ENCODE results near the gene PDE1C.

PDE1C gene

GRCh38 chr7:32047075-32047474 is 23.1 kb downstream of the PDE1C start:
- no peak overlapping the region for H3K27ac ChIP-seq (ENCODE audit: low read length)
- H4K20me1 ChIP-seq (ENCODE audit: insufficient read depth, low read length), result no peaks in the 10 kb centered on the region
- peaks cover 12% of the 10 kb centered on the region; the same call in 1 of the 2 replicates for H3K27me3 ChIP-seq (ENCODE audit: low read depth, low read length)
- H3K9ac ChIP-seq (ENCODE audit: low read length), result no peak overlapping the region
- no peak overlapping the region for H2AFZ ChIP-seq (ENCODE audit: low read depth, low read length)
- peaks cover 9% of the 10 kb centered on the region for H3K4me1 ChIP-seq (ENCODE audit: low read length)
- H3K4me2 ChIP-seq (ENCODE audit: low read length), result peak overlapping the region; percentile 14; the same call in 1 of the 2 replicates
- no peak for TF ChIP-seq EZH2phosphoT487 (IDR thresholded peaks at IDR 0.05; ENCODE audit: low read depth)
- TF ChIP-seq, protein P1, sequence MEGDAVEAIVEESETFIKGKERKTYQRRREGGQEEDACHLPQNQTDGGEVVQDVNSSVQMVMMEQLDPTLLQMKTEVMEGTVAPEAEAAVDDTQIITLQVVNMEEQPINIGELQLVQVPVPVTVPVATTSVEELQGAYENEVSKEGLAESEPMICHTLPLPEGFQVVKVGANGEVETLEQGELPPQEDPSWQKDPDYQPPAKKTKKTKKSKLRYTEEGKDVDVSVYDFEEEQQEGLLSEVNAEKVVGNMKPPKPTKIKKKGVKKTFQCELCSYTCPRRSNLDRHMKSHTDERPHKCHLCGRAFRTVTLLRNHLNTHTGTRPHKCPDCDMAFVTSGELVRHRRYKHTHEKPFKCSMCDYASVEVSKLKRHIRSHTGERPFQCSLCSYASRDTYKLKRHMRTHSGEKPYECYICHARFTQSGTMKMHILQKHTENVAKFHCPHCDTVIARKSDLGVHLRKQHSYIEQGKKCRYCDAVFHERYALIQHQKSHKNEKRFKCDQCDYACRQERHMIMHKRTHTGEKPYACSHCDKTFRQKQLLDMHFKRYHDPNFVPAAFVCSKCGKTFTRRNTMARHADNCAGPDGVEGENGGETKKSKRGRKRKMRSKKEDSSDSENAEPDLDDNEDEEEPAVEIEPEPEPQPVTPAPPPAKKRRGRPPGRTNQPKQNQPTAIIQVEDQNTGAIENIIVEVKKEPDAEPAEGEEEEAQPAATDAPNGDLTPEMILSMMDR (IDR thresholded peaks at IDR 0.05; ENCODE audit: low read depth, low read length), result no peak
- H3K79me2 ChIP-seq (ENCODE audit: low read length), result no peaks in the 10 kb centered on the region
- no peaks in the 10 kb centered on the region for H3K9me3 ChIP-seq (ENCODE audit: insufficient read depth, low read length)
- H3K36me3 ChIP-seq (replicated peaks; ENCODE audit: low read depth, low read length), result no peaks in the 10 kb centered on the region
- H3K4me3 ChIP-seq (ENCODE audit: low read length), result no peak overlapping the region

GRCh38 chr7:32045228-32045627 is 25.0 kb downstream of the PDE1C start:
- no peaks in the 10 kb centered on the region for H3K9me3 ChIP-seq (ENCODE audit: insufficient read depth, low read length)
- H4K20me1 ChIP-seq (ENCODE audit: insufficient read depth, low read length), result no peaks in the 10 kb centered on the region
- H3K36me3 ChIP-seq (replicated peaks; ENCODE audit: low read depth, low read length), result no peaks in the 10 kb centered on the region
- H3K9ac ChIP-seq (ENCODE audit: low read length), result no peak overlapping the region
- H3K4me1 ChIP-seq (ENCODE audit: low read length), result peaks cover 9% of the 10 kb centered on the region
- H3K4me3 ChIP-seq (ENCODE audit: low read length), result no peak overlapping the region
- no peak overlapping the region for H2AFZ ChIP-seq (ENCODE audit: low read depth, low read length)
- peaks cover 22% of the 10 kb centered on the region for H3K27me3 ChIP-seq (ENCODE audit: low read depth, low read length)
- no peak overlapping the region for H3K4me2 ChIP-seq (ENCODE audit: low read length)
- no peaks in the 10 kb centered on the region for H3K79me2 ChIP-seq (ENCODE audit: low read length)
- no peak overlapping the region for H3K27ac ChIP-seq (ENCODE audit: low read length)
- TF ChIP-seq EZH2phosphoT487 (IDR thresholded peaks at IDR 0.05; ENCODE audit: low read depth), result no peak
- TF ChIP-seq, protein P1 (IDR thresholded peaks at IDR 0.05; ENCODE audit: low read depth, low read length), result no peak

DNA sequence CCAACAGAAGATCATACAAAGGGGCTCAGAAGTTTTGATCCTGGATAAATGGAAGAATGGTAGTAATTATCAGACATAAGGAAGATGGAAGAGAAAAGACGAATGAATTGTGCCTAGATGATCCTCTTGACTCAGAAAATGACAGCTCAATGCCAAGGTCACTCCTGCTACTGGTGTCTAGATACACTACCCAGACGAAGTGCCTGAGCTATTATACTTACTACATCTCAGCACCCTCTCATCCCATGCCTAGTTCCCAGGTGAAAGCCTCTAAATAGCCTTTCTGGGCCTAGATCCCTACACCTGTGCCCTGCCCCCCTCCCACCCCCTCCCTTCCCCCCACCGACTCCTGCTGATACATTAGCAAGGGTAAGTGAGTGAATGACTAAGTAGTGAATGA is 25.5 kb downstream of the PDE1C start:
- H3K27me3 ChIP-seq (ENCODE audit: low read depth, low read length), result peaks cover 23% of the 10 kb centered on the region
- TF ChIP-seq EZH2phosphoT487 (IDR thresholded peaks at IDR 0.05; ENCODE audit: low read depth), result no peak
- TF ChIP-seq, protein P1 (IDR thresholded peaks at IDR 0.05; ENCODE audit: low read depth, low read length), result no peak
- no peak overlapping the region for H3K4me3 ChIP-seq (ENCODE audit: low read length)
- H3K9ac ChIP-seq (ENCODE audit: low read length), result no peak overlapping the region
- no peaks in the 10 kb centered on the region for H3K36me3 ChIP-seq (replicated peaks; ENCODE audit: low read depth, low read length)
- no peak overlapping the region for H2AFZ ChIP-seq (ENCODE audit: low read depth, low read length)
- H3K4me1 ChIP-seq (ENCODE audit: low read length), result peaks cover 9% of the 10 kb centered on the region
- no peaks in the 10 kb centered on the region for H4K20me1 ChIP-seq (ENCODE audit: insufficient read depth, low read length)
- H3K79me2 ChIP-seq (ENCODE audit: low read length), result no peaks in the 10 kb centered on the region
- no peak overlapping the region for H3K27ac ChIP-seq (ENCODE audit: low read length)
- H3K4me2 ChIP-seq (ENCODE audit: low read length), result no peak overlapping the region
- H3K9me3 ChIP-seq (ENCODE audit: insufficient read depth, low read length), result no peaks in the 10 kb centered on the region

DNA sequence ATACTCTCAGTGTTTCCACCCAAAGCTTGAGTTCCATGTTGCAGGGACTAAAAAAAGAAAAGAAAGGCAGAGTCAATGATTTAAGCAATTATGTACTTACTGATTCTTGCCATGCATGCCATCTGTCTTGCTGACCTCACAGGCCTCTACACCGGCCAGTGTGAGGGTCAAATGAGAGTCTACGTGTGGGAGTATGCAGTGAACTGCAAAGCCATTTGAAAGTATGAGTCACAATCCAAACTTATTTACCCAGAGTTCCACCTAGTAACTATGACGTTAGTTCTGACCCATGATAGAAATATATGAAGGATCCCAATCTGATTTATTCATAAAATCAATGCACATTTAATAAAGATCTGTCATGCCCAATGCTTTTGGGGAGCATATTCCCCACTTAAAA is 26.5 kb downstream of the PDE1C start:
- TF ChIP-seq EZH2phosphoT487 (IDR thresholded peaks at IDR 0.05; ENCODE audit: low read depth), result no peak
- TF ChIP-seq, protein P1 (IDR thresholded peaks at IDR 0.05; ENCODE audit: low read depth, low read length), result no peak
- Histone ChIP-seq H3K4me2 (ENCODE audit: low read length) (no peak overlapping the region), H3K79me2 (ENCODE audit: low read length) (no peaks in the 10 kb centered on the region), H3K27ac (ENCODE audit: low read length) (no peak overlapping the region), H2AFZ (ENCODE audit: low read depth, low read length) (no peak overlapping the region), H3K9me3 (ENCODE audit: insufficient read depth, low read length) (no peaks in the 10 kb centered on the region), H3K4me3 (ENCODE audit: low read length) (no peak overlapping the region), H3K4me1 (ENCODE audit: low read length) (peaks cover 9% of the 10 kb centered on the region), H4K20me1 (ENCODE audit: insufficient read depth, low read length) (no peaks in the 10 kb centered on the region), H3K36me3 (replicated peaks; ENCODE audit: low read depth, low read length) (no peaks in the 10 kb centered on the region), H3K27me3 (ENCODE audit: low read depth, low read length) (peaks cover 23% of the 10 kb centered on the region), H3K9ac (ENCODE audit: low read length) (no peak overlapping the region)

Data from OCI-LY3 (cell line).